CD4-positive, alpha-beta T cell treated with Interleukin-10 for 1 hour (primary cell): Measurements from ENCODE around the gene TBC1D23.
"Not testable (repeated sequence)": the region's sequence is repeated elsewhere in the genome, so short reads cannot be mapped to it uniquely, and the experiment has no call there.

Source experiments
- DNase-seq: peaks from one replicate; pipeline ENCODE4 v3.0.0-alpha.2; 2020

The TBC1D23 gene

GRCh38 chr3:100260081-100260684 lies 609 bp upstream of the TBC1D23 start:
- DNase-seq: no peak

- DNase-seq: peak; percentile 4
Measured at GRCh38 chr3:100261485-100261903, 702 bp downstream of the TBC1D23 start.

- DNase-seq: not testable (repeated sequence)
Measured at GRCh38 chr3:100262925-100263324, 2.1 kb downstream of the TBC1D23 start.

- no peak for DNase-seq
Measured at GRCh38 chr3:100263583-100263982, 2.8 kb downstream of the TBC1D23 start.

- no peak for DNase-seq
Measured at GRCh38 chr3:100264242-100264641, 3.5 kb downstream of the TBC1D23 start.

GRCh38 chr3:100265016-100265415 lies 4.2 kb downstream of the TBC1D23 start:
- DNase-seq: no peak

- DNase-seq: no peak
Measured at GRCh38 chr3:100266531-100266930, 5.7 kb downstream of the TBC1D23 start.

GRCh38 chr3:100268156-100268555 lies 7.4 kb downstream of the TBC1D23 start:
- DNase-seq: no peak

GRCh38 chr3:100269001-100269400 lies 8.2 kb downstream of the TBC1D23 start:
- no peak for DNase-seq

GRCh38 chr3:100269410-100270214 lies 8.8 kb downstream of the TBC1D23 start:
- no peak for DNase-seq

- DNase-seq: no peak
Measured at GRCh38 chr3:100270215-100270583, 9.4 kb downstream of the TBC1D23 start.

- no peak for DNase-seq
Measured at GRCh38 chr3:100271522-100271921, 10.7 kb downstream of the TBC1D23 start.

- DNase-seq: not testable (repeated sequence)
Measured at GRCh38 chr3:100272797-100273611, 12.2 kb downstream of the TBC1D23 start.

GRCh38 chr3:100274361-100274760 lies 13.6 kb downstream of the TBC1D23 start:
- DNase-seq: no peak

GRCh38 chr3:100277255-100277800 lies 16.5 kb downstream of the TBC1D23 start:
- DNase-seq: no peak

- DNase-seq: no peak
Measured at GRCh38 chr3:100278910-100279309, 18.1 kb downstream of the TBC1D23 start.

GRCh38 chr3:100288288-100288894 lies 27.6 kb downstream of the TBC1D23 start:
- DNase-seq: no peak

- DNase-seq: no peak
Measured at GRCh38 chr3:100289339-100289738, 28.5 kb downstream of the TBC1D23 start.

- no peak for DNase-seq
Measured at GRCh38 chr3:100295089-100295488, 34.3 kb downstream of the TBC1D23 start.

- no peak for DNase-seq
Measured at GRCh38 chr3:100297784-100298183, 37.0 kb downstream of the TBC1D23 start.

GRCh38 chr3:100299016-100299415 lies 38.2 kb downstream of the TBC1D23 start:
- no peak for DNase-seq

GRCh38 chr3:100306695-100307094 lies 45.9 kb downstream of the TBC1D23 start:
- no peak for DNase-seq
